ENCODE measurements around the gene RCL1.
"Not testable (repeated sequence)": the region's sequence is repeated elsewhere in the genome, so short reads cannot be mapped to it uniquely, and the experiment has no call there.

Gene RCL1

GRCh38 chr9:4887556-4887955 is 94.8 kb downstream of the RCL1 start:
- H3K4me3 Mint-ChIP-seq: no peak overlapping the region
- peaks cover 3% of the 10 kb centered on the region for H3K4me1 Mint-ChIP-seq
- peak overlapping the region; percentile 81 to 92 (median 89) for H3K27ac Mint-ChIP-seq
- TF ChIP-seq, protein P1, sequence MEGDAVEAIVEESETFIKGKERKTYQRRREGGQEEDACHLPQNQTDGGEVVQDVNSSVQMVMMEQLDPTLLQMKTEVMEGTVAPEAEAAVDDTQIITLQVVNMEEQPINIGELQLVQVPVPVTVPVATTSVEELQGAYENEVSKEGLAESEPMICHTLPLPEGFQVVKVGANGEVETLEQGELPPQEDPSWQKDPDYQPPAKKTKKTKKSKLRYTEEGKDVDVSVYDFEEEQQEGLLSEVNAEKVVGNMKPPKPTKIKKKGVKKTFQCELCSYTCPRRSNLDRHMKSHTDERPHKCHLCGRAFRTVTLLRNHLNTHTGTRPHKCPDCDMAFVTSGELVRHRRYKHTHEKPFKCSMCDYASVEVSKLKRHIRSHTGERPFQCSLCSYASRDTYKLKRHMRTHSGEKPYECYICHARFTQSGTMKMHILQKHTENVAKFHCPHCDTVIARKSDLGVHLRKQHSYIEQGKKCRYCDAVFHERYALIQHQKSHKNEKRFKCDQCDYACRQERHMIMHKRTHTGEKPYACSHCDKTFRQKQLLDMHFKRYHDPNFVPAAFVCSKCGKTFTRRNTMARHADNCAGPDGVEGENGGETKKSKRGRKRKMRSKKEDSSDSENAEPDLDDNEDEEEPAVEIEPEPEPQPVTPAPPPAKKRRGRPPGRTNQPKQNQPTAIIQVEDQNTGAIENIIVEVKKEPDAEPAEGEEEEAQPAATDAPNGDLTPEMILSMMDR (IDR thresholded peaks at IDR 0.05; ENCODE audit: unreplicated experiment in 3 of 3): no peak
- H3K9me3 Mint-ChIP-seq: no peaks in the 10 kb centered on the region
- H3K27me3 Mint-ChIP-seq (ENCODE audit: low read depth): no peaks in the 10 kb centered on the region
- H3K36me3 Mint-ChIP-seq (ENCODE audit: low read depth): no peaks in the 10 kb centered on the region

GRCh38 chr9:4890242-4890641 is 97.5 kb downstream of the RCL1 start:
- H3K27me3 Mint-ChIP-seq (ENCODE audit: low read depth): no peaks in the 10 kb centered on the region
- no peaks in the 10 kb centered on the region for H3K9me3 Mint-ChIP-seq
- H3K4me3 Mint-ChIP-seq: no peak overlapping the region
- no peak overlapping the region for H3K27ac Mint-ChIP-seq
- TF ChIP-seq, protein P1 (IDR thresholded peaks at IDR 0.05; ENCODE audit: unreplicated experiment in 3 of 3): no peak
- H3K36me3 Mint-ChIP-seq (ENCODE audit: low read depth): no peaks in the 10 kb centered on the region
- peaks cover 3% of the 10 kb centered on the region for H3K4me1 Mint-ChIP-seq

GRCh38 chr9:4890929-4891328 is 98.2 kb downstream of the RCL1 start:
- TF ChIP-seq, protein P1 (IDR thresholded peaks at IDR 0.05; ENCODE audit: unreplicated experiment in 3 of 3): no peak
- peaks cover 3% of the 10 kb centered on the region for H3K4me1 Mint-ChIP-seq
- no peaks in the 10 kb centered on the region for H3K27me3 Mint-ChIP-seq (ENCODE audit: low read depth)
- H3K27ac Mint-ChIP-seq: no peak overlapping the region
- H3K9me3 Mint-ChIP-seq: no peaks in the 10 kb centered on the region
- no peak overlapping the region for H3K4me3 Mint-ChIP-seq
- no peaks in the 10 kb centered on the region for H3K36me3 Mint-ChIP-seq (ENCODE audit: low read depth)

- peaks cover 3% of the 10 kb centered on the region for H3K4me1 Mint-ChIP-seq
- no peak overlapping the region for H3K4me3 Mint-ChIP-seq
- H3K9me3 Mint-ChIP-seq: no peaks in the 10 kb centered on the region
Measured at GRCh38 chr9:4891674-4892073, 98.9 kb downstream of the RCL1 start.

GRCh38 chr9:4892501-4893194 is 99.9 kb downstream of the RCL1 start:
- Mint-ChIP-seq H3K4me3 (no peak overlapping the region), H3K27me3 (ENCODE audit: low read depth) (no peaks in the 10 kb centered on the region), H3K9me3 (peaks cover 3% of the 10 kb centered on the region), H3K27ac (no peak overlapping the region), H3K36me3 (ENCODE audit: low read depth) (no peaks in the 10 kb centered on the region), H3K4me1 (peaks cover 2% of the 10 kb centered on the region)
- TF ChIP-seq, protein P1 (IDR thresholded peaks at IDR 0.05; ENCODE audit: unreplicated experiment in 3 of 3): no peak

More at GRCh38 chr9:4891674-4892073, 98.9 kb downstream of the RCL1 start:
- TF ChIP-seq, protein P1 (IDR thresholded peaks at IDR 0.05; ENCODE audit: unreplicated experiment in 3 of 3): no peak
- H3K27me3 Mint-ChIP-seq (ENCODE audit: low read depth): no peaks in the 10 kb centered on the region
- no peak overlapping the region for H3K27ac Mint-ChIP-seq
- no peaks in the 10 kb centered on the region for H3K36me3 Mint-ChIP-seq (ENCODE audit: low read depth)

- Mint-ChIP-seq H3K36me3 (ENCODE audit: low read depth) (no peaks in the 10 kb centered on the region), H3K4me3 (no peak overlapping the region), H3K27ac (no peak overlapping the region), H3K4me1 (no peaks in the 10 kb centered on the region), H3K27me3 (ENCODE audit: low read depth) (no peaks in the 10 kb centered on the region), H3K9me3 (peaks cover 13% of the 10 kb centered on the region)
- TF ChIP-seq, protein P1 (IDR thresholded peaks at IDR 0.05; ENCODE audit: unreplicated experiment in 3 of 3): no peak
Measured at GRCh38 chr9:4894076-4894475, 101.3 kb downstream of the RCL1 start.

DNA sequence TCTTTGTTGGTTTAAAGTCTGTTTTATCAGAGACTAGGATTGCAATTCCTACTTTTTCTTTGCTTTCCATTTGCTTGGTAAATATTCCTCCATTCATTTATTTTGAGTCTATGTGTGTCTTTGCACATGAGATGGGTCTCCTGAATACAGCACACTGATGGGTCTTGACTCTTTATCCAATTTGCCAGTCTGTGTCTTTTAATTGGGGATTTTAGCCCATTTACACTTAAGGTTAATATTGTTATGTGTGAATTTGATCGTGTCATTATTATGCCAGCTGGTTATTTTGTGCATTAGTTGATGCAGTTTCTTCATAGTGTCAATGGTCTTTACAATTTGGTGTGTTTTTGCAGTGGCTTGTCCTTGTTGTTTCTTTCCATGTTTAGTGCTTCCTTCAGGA is 107.1 kb downstream of the RCL1 start:
- not testable (repeated sequence) for H3K27me3 Mint-ChIP-seq (ENCODE audit: low read depth); H3K36me3 Mint-ChIP-seq (ENCODE audit: low read depth); H3K4me3 Mint-ChIP-seq; H3K27ac Mint-ChIP-seq; H3K4me1 Mint-ChIP-seq
- peaks cover 27% of the 10 kb centered on the region for H3K9me3 Mint-ChIP-seq

- H3K27me3 Mint-ChIP-seq (ENCODE audit: low read depth); H3K27ac Mint-ChIP-seq; H3K4me3 Mint-ChIP-seq; H3K4me1 Mint-ChIP-seq; H3K36me3 Mint-ChIP-seq (ENCODE audit: low read depth): not testable (repeated sequence)
- peaks cover 27% of the 10 kb centered on the region for H3K9me3 Mint-ChIP-seq
Measured at GRCh38 chr9:4901401-4902134, 108.8 kb downstream of the RCL1 start.
